SK-N-SH (cell line): Measurements from ENCODE around the gene INHBE. TPM values are rescaled to one million over a fixed set of nuclear protein-coding genes. Genes with fewer than 3 reads are reported as not detected.

Source experiments
- CTCF ChIA-PET: fragments of 300-600, 350-600 bp; formaldehyde crosslinking; extraction: SDS; loops from one replicate; lab custom pipeline; 2021; lab: Yijun Ruan, JAX
- POLR2A ChIA-PET: fragments of 350-600 bp; sonication (Branson Sonifier 250); formaldehyde crosslinking; extraction: SDS; loops from one replicate; lab custom pipeline; 2020; ENCODE audit warnings: antibody characterized with exemption, inconsistent platforms; lab: Yijun Ruan, JAX
- DNase-seq: peaks from one replicate; pipeline ENCODE4 v3.0.0; 2012
- H2AFZ ChIP-seq: fragments of 200-600 bp; sonication (generic); 2 replicates; pipeline ENCODE4 v1.8.1; 2016; ENCODE audit warnings: antibody characterized with exemption, mild to moderate bottlenecking, low read depth
- H3F3A ChIP-seq: fragments of 200-600 bp; sonication (generic); replicated peaks from 2 replicates; pipeline ENCODE3; 2016; ENCODE audit warnings: antibody characterized with exemption, mild to moderate bottlenecking; ENCODE audit not compliant: insufficient read depth
- H3K27ac ChIP-seq, 2 experiments: fragments of 200-500 bp in 1 of 2; fragments of 200-600 bp in 1 of 2; sonication (Bioruptor generic) in 1 of 2; sonication (generic), shearing (Covaris generic) in 1 of 2; 2 replicates each; pipeline versions ENCODE4 v1.5.1 to v1.6.1; 2014 to 2016; ENCODE audit warnings: low read depth in 2 of 2, inconsistent platforms in 1 of 2, low read length in 1 of 2, mild to moderate bottlenecking in 1 of 2, mixed read lengths in 1 of 2
- H3K27me3 ChIP-seq: fragments of 200-600 bp; sonication (generic), shearing (Covaris generic); 2 replicates; pipeline ENCODE4 v1.6.1; 2016; ENCODE audit warnings: mixed run types; ENCODE audit not compliant: insufficient read depth
- H3K36me3 ChIP-seq, 2 experiments: fragments of 200-500 bp in 1 of 2; fragments of 200-600 bp in 1 of 2; sonication (Bioruptor generic) in 1 of 2; sonication (generic) in 1 of 2; replicated peaks in 1 of 2; 2 replicates each; pipeline versions ENCODE3 to v1.5.1; 2014 to 2016; ENCODE audit warnings: low read length in 1 of 2, mild to moderate bottlenecking in 1 of 2; ENCODE audit not compliant: insufficient read depth in 2 of 2, control insufficient read depth in 1 of 2
- H3K4me1 ChIP-seq, 2 experiments: fragments of 200-500 bp in 1 of 2; fragments of 200-600 bp in 1 of 2; sonication (Bioruptor generic) in 1 of 2; sonication (generic), shearing (Covaris generic) in 1 of 2; 2 replicates each; pipeline versions ENCODE4 v1.5.1 to v1.6.1; 2014 to 2016; ENCODE audit warnings: low read depth in 1 of 2, low read length in 1 of 2, mixed run types in 1 of 2; ENCODE audit not compliant: insufficient read depth in 2 of 2, control insufficient read depth in 1 of 2
- H3K4me2 ChIP-seq: fragments of 200-600 bp; sonication (generic), shearing (Covaris generic); 2 replicates; pipeline ENCODE4 v1.6.1; 2017; ENCODE audit warnings: mixed run types
- H3K4me3 ChIP-seq, 2 experiments: fragments of 200-500 bp in 1 of 2; fragments of 200-600 bp in 1 of 2; sonication (Bioruptor generic) in 1 of 2; sonication (generic), shearing (Covaris generic) in 1 of 2; 2 replicates each; pipeline versions ENCODE4 v1.5.1 to v1.8.1; 2014 to 2016; ENCODE audit warnings: low read depth in 2 of 2, inconsistent platforms in 1 of 2, low read length in 1 of 2, mild to moderate bottlenecking in 1 of 2, mixed read lengths in 1 of 2, moderate library complexity in 1 of 2
- H3K79me2 ChIP-seq: fragments of 200-600 bp; sonication (generic); 2 replicates; pipeline ENCODE4 v1.8.1; 2017; ENCODE audit warnings: mild to moderate bottlenecking; ENCODE audit not compliant: insufficient read depth
- H3K9ac ChIP-seq: fragments of 200-600 bp; sonication (generic); 2 replicates; pipeline ENCODE4 v1.6.1; 2017; ENCODE audit warnings: mixed run types
- H3K9me2 ChIP-seq: fragments of 200-600 bp; sonication (generic); 2 replicates; pipeline ENCODE4 v1.6.1; 2017; ENCODE audit warnings: mixed run types
- H3K9me3 ChIP-seq: fragments of 200-600 bp; sonication (generic); 2 replicates; pipeline ENCODE4 v1.6.1; 2017; ENCODE audit warnings: mixed run types, mild to moderate bottlenecking, moderate library complexity
- H4K20me1 ChIP-seq: fragments of 200-600 bp; sonication (generic); 2 replicates; pipeline ENCODE4 v1.6.1; 2017; ENCODE audit warnings: mild to moderate bottlenecking, mixed run types; ENCODE audit not compliant: insufficient read depth
- ELF1 ChIP-seq: IDR thresholded peaks from 2 replicates; pipeline ENCODE4 v1.4.0; 2012
- FOXJ3 ChIP-seq: sonication (generic); formaldehyde crosslinking; IDR thresholded peaks from 2 replicates; pipeline ENCODE4 v1.5.1; 2020; ENCODE audit warnings: mild to moderate bottlenecking, missing genetic modification reagents
- MEF2A ChIP-seq: IDR thresholded peaks from 2 replicates; pipeline ENCODE4 v1.4.0; 2012; ENCODE audit warnings: low read depth, borderline replicate concordance
- NRF1 ChIP-seq: IDR thresholded peaks from 2 replicates; pipeline ENCODE4 v1.6.1; 2012; ENCODE audit warnings: low read depth, mild to moderate bottlenecking, low read length
- RAD21 ChIP-seq: IDR thresholded peaks from 2 replicates; pipeline ENCODE4 v1.6.1; 2012; ENCODE audit warnings: mild to moderate bottlenecking, low read length
- YY1 ChIP-seq: IDR thresholded peaks from 2 replicates; pipeline ENCODE4 v1.4.0; 2012; ENCODE audit warnings: low read depth, mild to moderate bottlenecking
- WGBS: methylation state at CpG from one replicate; pipeline ENCODE4 v1.1.6; 2017; ENCODE audit warnings: low lambda C conversion rate; 5-methylcytosine and 5-hydroxymethylcytosine counted together
- polyA plus RNA-seq, 3 experiments: library from polyadenylated mRNA; depleted of rRNA; stranded (reverse); fragments of >200 nt; gene quantifications; 2 replicates each; pipeline ENCODE4 v1.2.3, GENCODE V29; 2012
- TF ChIP-seq, protein P1 (sequence below): IDR thresholded peaks from 2 replicates; pipeline ENCODE4; 2012
- TF ChIP-seq, protein P2 (sequence below): fragments of 200-600 bp; sonication (generic); IDR thresholded peaks from 2 replicates; pipeline ENCODE4 v1.6.1; 2017; ENCODE audit warnings: antibody characterized with exemption, mild to moderate bottlenecking, moderate library complexity
- TF ChIP-seq, protein P3 (sequence below): IDR thresholded peaks from 2 replicates; pipeline ENCODE4 v1.6.1; 2012; ENCODE audit warnings: mild to moderate bottlenecking, low read depth, low read length, moderate library complexity
- TF ChIP-seq, protein P4 (sequence below): IDR thresholded peaks from 2 replicates; pipeline ENCODE4 v1.4.0; 2012; ENCODE audit warnings: low read depth
- TF ChIP-seq, protein P5 (sequence below): IDR thresholded peaks from 2 replicates; pipeline ENCODE4 v1.4.0; 2012; ENCODE audit warnings: low read depth, borderline replicate concordance

INHBE gene
- polyA plus RNA-seq, 1 of the 3 experiments (the other 2 are of a cell fraction) = 0.03 TPM

DNA sequence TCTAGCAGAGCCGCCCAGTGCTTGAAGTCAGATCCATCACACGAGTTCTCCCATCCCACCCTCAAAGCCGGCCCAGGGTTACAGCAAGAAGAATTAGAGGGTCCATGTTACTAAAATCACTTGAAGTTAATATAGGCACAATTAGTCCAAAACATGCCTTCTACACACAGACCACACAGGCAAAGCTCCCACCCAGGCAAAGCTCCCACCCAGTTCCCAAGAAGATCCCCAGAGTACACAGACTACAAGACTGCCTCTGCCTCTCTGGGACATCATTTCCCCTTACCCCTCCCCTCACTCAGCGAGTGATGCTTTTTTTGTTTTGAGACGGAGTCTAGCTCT, 7.8 kb downstream of the INHBE start:
- Histone ChIP-seq H3F3A (peaks cover 5% of the 10 kb centered on the region), H3K36me3 (no peaks in the 10 kb centered on the region), H3K9ac (no peak overlapping the region), H3K79me2 (no peaks in the 10 kb centered on the region), H3K4me2 (peak overlapping the region; percentile 94; the same call in 1 of the 2 replicates), H4K20me1 (no peaks in the 10 kb centered on the region), H3K27ac (no peak overlapping the region), H3K27me3 (peaks cover 17% of the 10 kb centered on the region), H3K4me1 (peaks cover 0 to 20% of the 10 kb centered on the region in 2 experiments; a peak in 1 of 4 replicates), H3K9me3 (no peaks in the 10 kb centered on the region), H3K4me3 (peak overlapping the region in 1 of 2 experiments; percentile 90; a peak in 1 of 4 replicates)
- ChIA-PET POLR2A (interaction anchor here (0.7 kb wide), 1 partner anchor 26 kb away, joined by 5 read pairs; no protein-coding TSS in a partner anchor), CTCF (interaction anchor here (0.5 to 13.7 kb wide), 29 partner anchors 9 to 1531 kb away, joined by 3 to 391 read pairs (median 4); partner anchors contain the start of genes ARHGAP9, B4GALNT1, DDIT3 and INHBE)
- DNase-seq = no peak
- WGBS = 26% methylated on average over 5 of the region's 5 CpGs
- TF ChIP-seq MEF2A (no peak), YY1 (no peak)
- TF ChIP-seq, protein P1, sequence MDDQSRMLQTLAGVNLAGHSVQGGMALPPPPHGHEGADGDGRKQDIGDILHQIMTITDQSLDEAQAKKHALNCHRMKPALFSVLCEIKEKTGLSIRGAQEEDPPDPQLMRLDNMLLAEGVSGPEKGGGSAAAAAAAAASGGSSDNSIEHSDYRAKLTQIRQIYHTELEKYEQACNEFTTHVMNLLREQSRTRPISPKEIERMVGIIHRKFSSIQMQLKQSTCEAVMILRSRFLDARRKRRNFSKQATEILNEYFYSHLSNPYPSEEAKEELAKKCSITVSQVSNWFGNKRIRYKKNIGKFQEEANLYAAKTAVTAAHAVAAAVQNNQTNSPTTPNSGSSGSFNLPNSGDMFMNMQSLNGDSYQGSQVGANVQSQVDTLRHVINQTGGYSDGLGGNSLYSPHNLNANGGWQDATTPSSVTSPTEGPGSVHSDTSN = no peak
- TF ChIP-seq, all 33 proteins: peak for 0
- H3K9me2 ChIP-seq = no peaks in the 10 kb centered on the region
- no peak overlapping the region for H2AFZ ChIP-seq

DNA sequence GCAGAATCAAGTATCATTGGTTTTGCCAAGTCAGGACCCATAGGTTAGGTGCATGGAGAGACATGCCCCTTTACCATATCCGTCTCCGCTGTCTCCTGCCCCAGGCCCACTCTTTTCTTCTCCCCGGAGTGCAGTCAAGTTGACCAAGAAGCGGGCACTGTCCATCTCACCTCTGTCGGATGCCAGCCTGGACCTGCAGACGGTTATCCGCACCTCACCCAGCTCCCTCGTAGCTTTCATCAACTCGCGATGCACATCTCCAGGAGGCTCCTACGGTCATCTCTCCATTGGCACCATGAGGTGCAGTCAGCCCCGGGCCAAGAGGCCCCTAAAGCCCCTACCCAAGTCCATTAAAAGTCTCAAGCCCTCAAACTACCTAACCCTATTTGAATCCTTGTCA, 9.5 kb downstream of the INHBE start:
- no peaks in the 10 kb centered on the region for H4K20me1 ChIP-seq
- H3K9me3 ChIP-seq = no peaks in the 10 kb centered on the region
- peaks cover 5% of the 10 kb centered on the region for H3F3A ChIP-seq
- no peak for DNase-seq
- no peaks in the 10 kb centered on the region for H3K79me2 ChIP-seq
- TF ChIP-seq, protein P2, sequence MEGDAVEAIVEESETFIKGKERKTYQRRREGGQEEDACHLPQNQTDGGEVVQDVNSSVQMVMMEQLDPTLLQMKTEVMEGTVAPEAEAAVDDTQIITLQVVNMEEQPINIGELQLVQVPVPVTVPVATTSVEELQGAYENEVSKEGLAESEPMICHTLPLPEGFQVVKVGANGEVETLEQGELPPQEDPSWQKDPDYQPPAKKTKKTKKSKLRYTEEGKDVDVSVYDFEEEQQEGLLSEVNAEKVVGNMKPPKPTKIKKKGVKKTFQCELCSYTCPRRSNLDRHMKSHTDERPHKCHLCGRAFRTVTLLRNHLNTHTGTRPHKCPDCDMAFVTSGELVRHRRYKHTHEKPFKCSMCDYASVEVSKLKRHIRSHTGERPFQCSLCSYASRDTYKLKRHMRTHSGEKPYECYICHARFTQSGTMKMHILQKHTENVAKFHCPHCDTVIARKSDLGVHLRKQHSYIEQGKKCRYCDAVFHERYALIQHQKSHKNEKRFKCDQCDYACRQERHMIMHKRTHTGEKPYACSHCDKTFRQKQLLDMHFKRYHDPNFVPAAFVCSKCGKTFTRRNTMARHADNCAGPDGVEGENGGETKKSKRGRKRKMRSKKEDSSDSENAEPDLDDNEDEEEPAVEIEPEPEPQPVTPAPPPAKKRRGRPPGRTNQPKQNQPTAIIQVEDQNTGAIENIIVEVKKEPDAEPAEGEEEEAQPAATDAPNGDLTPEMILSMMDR = no peak
- TF ChIP-seq ELF1 (no peak), FOXJ3 (CRISPR knock-in tag) (no peak), RAD21 (no peak), NRF1 (no peak)
- TF ChIP-seq, protein P3, sequence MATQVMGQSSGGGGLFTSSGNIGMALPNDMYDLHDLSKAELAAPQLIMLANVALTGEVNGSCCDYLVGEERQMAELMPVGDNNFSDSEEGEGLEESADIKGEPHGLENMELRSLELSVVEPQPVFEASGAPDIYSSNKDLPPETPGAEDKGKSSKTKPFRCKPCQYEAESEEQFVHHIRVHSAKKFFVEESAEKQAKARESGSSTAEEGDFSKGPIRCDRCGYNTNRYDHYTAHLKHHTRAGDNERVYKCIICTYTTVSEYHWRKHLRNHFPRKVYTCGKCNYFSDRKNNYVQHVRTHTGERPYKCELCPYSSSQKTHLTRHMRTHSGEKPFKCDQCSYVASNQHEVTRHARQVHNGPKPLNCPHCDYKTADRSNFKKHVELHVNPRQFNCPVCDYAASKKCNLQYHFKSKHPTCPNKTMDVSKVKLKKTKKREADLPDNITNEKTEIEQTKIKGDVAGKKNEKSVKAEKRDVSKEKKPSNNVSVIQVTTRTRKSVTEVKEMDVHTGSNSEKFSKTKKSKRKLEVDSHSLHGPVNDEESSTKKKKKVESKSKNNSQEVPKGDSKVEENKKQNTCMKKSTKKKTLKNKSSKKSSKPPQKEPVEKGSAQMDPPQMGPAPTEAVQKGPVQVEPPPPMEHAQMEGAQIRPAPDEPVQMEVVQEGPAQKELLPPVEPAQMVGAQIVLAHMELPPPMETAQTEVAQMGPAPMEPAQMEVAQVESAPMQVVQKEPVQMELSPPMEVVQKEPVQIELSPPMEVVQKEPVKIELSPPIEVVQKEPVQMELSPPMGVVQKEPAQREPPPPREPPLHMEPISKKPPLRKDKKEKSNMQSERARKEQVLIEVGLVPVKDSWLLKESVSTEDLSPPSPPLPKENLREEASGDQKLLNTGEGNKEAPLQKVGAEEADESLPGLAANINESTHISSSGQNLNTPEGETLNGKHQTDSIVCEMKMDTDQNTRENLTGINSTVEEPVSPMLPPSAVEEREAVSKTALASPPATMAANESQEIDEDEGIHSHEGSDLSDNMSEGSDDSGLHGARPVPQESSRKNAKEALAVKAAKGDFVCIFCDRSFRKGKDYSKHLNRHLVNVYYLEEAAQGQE = no peak
- TF ChIP-seq, protein P4, sequence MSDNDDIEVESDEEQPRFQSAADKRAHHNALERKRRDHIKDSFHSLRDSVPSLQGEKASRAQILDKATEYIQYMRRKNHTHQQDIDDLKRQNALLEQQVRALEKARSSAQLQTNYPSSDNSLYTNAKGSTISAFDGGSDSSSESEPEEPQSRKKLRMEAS = no peak
- TF ChIP-seq, protein P5, sequence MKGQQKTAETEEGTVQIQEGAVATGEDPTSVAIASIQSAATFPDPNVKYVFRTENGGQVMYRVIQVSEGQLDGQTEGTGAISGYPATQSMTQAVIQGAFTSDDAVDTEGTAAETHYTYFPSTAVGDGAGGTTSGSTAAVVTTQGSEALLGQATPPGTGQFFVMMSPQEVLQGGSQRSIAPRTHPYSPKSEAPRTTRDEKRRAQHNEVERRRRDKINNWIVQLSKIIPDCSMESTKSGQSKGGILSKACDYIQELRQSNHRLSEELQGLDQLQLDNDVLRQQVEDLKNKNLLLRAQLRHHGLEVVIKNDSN = no peak
- TF ChIP-seq, all 33 proteins: peak for 0
- no peak overlapping the region for H3K27ac ChIP-seq
- no peak overlapping the region for H3K4me3 ChIP-seq
- POLR2A ChIA-PET = no interaction called here
- no peak overlapping the region for H2AFZ ChIP-seq
- no peak overlapping the region for H3K4me2 ChIP-seq
- H3K4me1 ChIP-seq = peaks cover 0 to 16% of the 10 kb centered on the region in 2 experiments; a peak in 1 of 4 replicates
- H3K9me2 ChIP-seq = no peaks in the 10 kb centered on the region
- H3K27me3 ChIP-seq = peaks cover 33% of the 10 kb centered on the region
- CTCF ChIA-PET = interaction anchor here (0.9 to 5.8 kb wide), 3 partner anchors 11 to 229 kb away, joined by 3 to 74 read pairs (median 3); partner anchors contain the start of genes INHBE and OS9
- H3K36me3 ChIP-seq = no peaks in the 10 kb centered on the region
- 55% methylated on average over 12 of the region's 12 CpGs for WGBS
- no peak overlapping the region for H3K9ac ChIP-seq
